H1 (cell line): ENCODE results near the gene UBR2. TPM values are rescaled to one million over a fixed set of nuclear protein-coding genes. Genes with fewer than 3 reads are reported as not detected.

Experiments used
- CTCF ChIA-PET: fragments of 300-600 bp; sonication (Branson Sonifier 250); formaldehyde crosslinking; loops from one replicate; lab custom pipeline; 2021; ENCODE audit not compliant: partially characterized antibody; lab: Charles Lee
- POLR2A ChIA-PET: fragments of 300-600 bp; sonication (Branson Sonifier 250); formaldehyde crosslinking; loops from one replicate; lab custom pipeline; 2021; ENCODE audit warnings: inconsistent platforms; ENCODE audit not compliant: partially characterized antibody; lab: Charles Lee
- DNase-seq, 2 experiments: peaks; one replicate each; pipeline versions ENCODE4 v3.0.0 to v3.0.0-alpha.2; 2010 to 2022; ENCODE audit warnings: low spot score in 2 of 2, low read depth in 1 of 2, mixed read lengths in 1 of 2
- FAIRE-seq: peaks from 2 replicates; lab custom pipeline; 2011; peaks lifted over from hg19 to GRCh38; lab: Jason Lieb, UNC
- H2AFZ ChIP-seq: 2 replicates; pipeline ENCODE4 v1.8.1; 2012; ENCODE audit warnings: low read length, inconsistent platforms
- H2AK5ac ChIP-seq: 2 replicates; pipeline ENCODE4 v1.6.1; 2013; ENCODE audit warnings: low read depth, low read length
- H2BK120ac ChIP-seq: replicated peaks from 2 replicates; pipeline ENCODE3; 2013; ENCODE audit warnings: low read depth, low read length, inconsistent platforms
- H2BK12ac ChIP-seq: 2 replicates; pipeline ENCODE4 v1.6.1; 2013; ENCODE audit warnings: low read depth, low read length
- H2BK15ac ChIP-seq: 2 replicates; pipeline ENCODE4 v1.6.1; 2013; ENCODE audit warnings: low read length
- H2BK20ac ChIP-seq: 2 replicates; pipeline ENCODE4 v1.6.1; 2013; ENCODE audit warnings: low read length
- H2BK5ac ChIP-seq: 2 replicates; pipeline ENCODE4 v1.6.1; 2013; ENCODE audit warnings: low read depth, low read length
- H3K14ac ChIP-seq: 2 replicates; pipeline ENCODE4 v1.6.1; 2013; ENCODE audit warnings: inconsistent platforms; ENCODE audit not compliant: insufficient read length
- H3K18ac ChIP-seq: 2 replicates; pipeline ENCODE4 v1.6.1; 2013; ENCODE audit warnings: low read length; ENCODE audit errors: extremely low read depth
- H3K23ac ChIP-seq: 2 replicates; pipeline ENCODE4 v1.6.1; 2013; ENCODE audit warnings: inconsistent platforms; ENCODE audit not compliant: insufficient read length
- H3K23me2 ChIP-seq: 2 replicates; pipeline ENCODE4 v1.6.1; 2013; ENCODE audit warnings: low read depth, low read length
- H3K27ac ChIP-seq: 2 replicates; pipeline ENCODE4 v1.6.1; 2011; ENCODE audit warnings: low read depth, low read length, inconsistent platforms
- H3K27me3 ChIP-seq, 4 experiments: replicated peaks in 1 of 4; 1 replicate in 1 of 4; 2 replicates in 3 of 4; pipeline versions ENCODE4 v1.6.1 to v1.8.1; 2011 to 2013; ENCODE audit warnings: low read length in 3 of 4, mild to moderate bottlenecking in 3 of 4, inconsistent platforms in 2 of 4, mixed read lengths in 2 of 4, moderate library complexity in 1 of 4; ENCODE audit not compliant: control insufficient read depth in 3 of 4, insufficient read depth in 3 of 4; ENCODE audit errors: extremely low read depth in 1 of 4
- H3K36me3 ChIP-seq, 4 experiments: 2 replicates each; pipeline versions ENCODE4 v1.6.1 to v1.8.1; 2011 to 2013; ENCODE audit warnings: mild to moderate bottlenecking in 4 of 4, low read length in 3 of 4, moderate library complexity in 2 of 4, control low read depth in 1 of 4, inconsistent platforms in 1 of 4; ENCODE audit not compliant: insufficient read depth in 4 of 4, control insufficient read depth in 2 of 4
- H3K4ac ChIP-seq: replicated peaks from 2 replicates; pipeline ENCODE3; 2013; ENCODE audit warnings: low read length, low read depth, mixed read lengths, inconsistent platforms; ENCODE audit not compliant: insufficient read length
- H3K4me1 ChIP-seq, 4 experiments: replicated peaks in 1 of 4; 1 replicate in 1 of 4; 2 replicates in 3 of 4; pipeline versions ENCODE4 v1.6.1 to v1.8.1; 2011 to 2013; ENCODE audit warnings: low read length in 3 of 4, inconsistent platforms in 2 of 4, mixed read lengths in 1 of 4; ENCODE audit not compliant: insufficient read depth in 4 of 4, control insufficient read depth in 3 of 4
- H3K4me2 ChIP-seq, 2 experiments: 2 replicates each; pipeline versions ENCODE4 v1.6.1 to v1.8.1; 2011 to 2013; ENCODE audit warnings: low read depth in 2 of 2, low read length in 2 of 2, control low read depth in 1 of 2, inconsistent platforms in 1 of 2, mild to moderate bottlenecking in 1 of 2; ENCODE audit not compliant: insufficient read depth in 1 of 2
- H3K4me3 ChIP-seq, 4 experiments: fragments of 200-600, 300-600 bp in 1 of 4; sonication (generic), shearing (Covaris generic), sonication (Bioruptor Twin) in 1 of 4; 2 replicates each; pipeline versions ENCODE4 v1.5.1 to v1.8.1; 2011 to 2016; ENCODE audit warnings: low read length in 4 of 4, low read depth in 3 of 4, control low read depth in 2 of 4, inconsistent platforms in 2 of 4, mild to moderate bottlenecking in 2 of 4, mixed read lengths in 1 of 4, moderate library complexity in 1 of 4; ENCODE audit not compliant: insufficient read depth in 2 of 4; ENCODE audit errors: extremely low read depth in 1 of 4
- H3K56ac ChIP-seq: replicated peaks from 2 replicates; pipeline ENCODE3; 2013; ENCODE audit warnings: low read depth, mild to moderate bottlenecking, mixed read lengths, low read length, inconsistent platforms; ENCODE audit not compliant: insufficient read length
- H3K79me1 ChIP-seq: 2 replicates; pipeline ENCODE4 v1.6.1; 2013; ENCODE audit warnings: low read depth, low read length, control low read depth
- H3K79me2 ChIP-seq, 2 experiments: 2 replicates each; pipeline versions ENCODE4 v1.6.1 to v1.8.1; 2012 to 2013; ENCODE audit warnings: low read length in 2 of 2, mild to moderate bottlenecking in 2 of 2, inconsistent platforms in 1 of 2; ENCODE audit not compliant: insufficient read depth in 2 of 2, control insufficient read depth in 1 of 2
- H3K9ac ChIP-seq, 4 experiments: replicated peaks in 1 of 4; 1 replicate in 1 of 4; 2 replicates in 3 of 4; pipeline versions ENCODE4 v1.6.1 to v1.8.1; 2011 to 2013; ENCODE audit warnings: low read depth in 3 of 4, low read length in 3 of 4, control low read depth in 2 of 4, mild to moderate bottlenecking in 2 of 4, moderate library complexity in 2 of 4, inconsistent platforms in 1 of 4; ENCODE audit errors: extremely low read depth in 1 of 4
- H3K9me3 ChIP-seq, 2 experiments: 2 replicates each; pipeline versions ENCODE4 v1.6.1 to v1.8.1; 2012 to 2013; ENCODE audit warnings: mild to moderate bottlenecking in 2 of 2, moderate library complexity in 2 of 2, control low read depth in 1 of 2, inconsistent platforms in 1 of 2, low read depth in 1 of 2, low read length in 1 of 2, mixed read lengths in 1 of 2; ENCODE audit not compliant: insufficient read depth in 2 of 2
- H4K20me1 ChIP-seq, 2 experiments: replicated peaks in 1 of 2; 2 replicates each; pipeline versions ENCODE3 to v1.8.1; 2011 to 2013; ENCODE audit warnings: inconsistent platforms in 2 of 2, low read length in 2 of 2, mild to moderate bottlenecking in 1 of 2; ENCODE audit not compliant: insufficient read depth in 2 of 2, control insufficient read depth in 1 of 2
- H4K5ac ChIP-seq: 2 replicates; pipeline ENCODE4 v1.6.1; 2013; ENCODE audit warnings: low read length, low read depth, mixed read lengths, inconsistent platforms; ENCODE audit not compliant: insufficient read length
- H4K8ac ChIP-seq: 2 replicates; pipeline ENCODE4 v1.8.0; 2013; ENCODE audit warnings: mild to moderate bottlenecking, moderate library complexity, low read length, inconsistent platforms; ENCODE audit not compliant: insufficient read depth; ENCODE audit errors: extremely low read depth
- H4K91ac ChIP-seq: replicated peaks from 2 replicates; pipeline ENCODE3; 2013; ENCODE audit warnings: low read length, mixed read lengths, inconsistent platforms; ENCODE audit not compliant: insufficient read length
- ATF2 ChIP-seq: IDR thresholded peaks from 2 replicates; pipeline ENCODE4 v1.6.1; 2012; ENCODE audit warnings: low read length, inconsistent platforms
- CTBP2 ChIP-seq: IDR thresholded peaks from 2 replicates; pipeline ENCODE4 v1.7.0; 2011; ENCODE audit warnings: borderline replicate concordance, mild to moderate bottlenecking, moderate library complexity, mixed read lengths, low read length; ENCODE audit not compliant: insufficient read depth, insufficient read length
- EP300 ChIP-seq, 2 experiments: IDR thresholded peaks; 1 replicate in 1 of 2; 2 replicates in 1 of 2; pipeline ENCODE4 v1.6.1; 2011 to 2012; ENCODE audit warnings: low read depth in 2 of 2, low read length in 2 of 2, mild to moderate bottlenecking in 2 of 2, borderline replicate concordance in 1 of 2, inconsistent platforms in 1 of 2, moderate library complexity in 1 of 2
- GABPA ChIP-seq: IDR thresholded peaks from 2 replicates; pipeline ENCODE4 v1.6.1; 2011; ENCODE audit warnings: mild to moderate bottlenecking, low read length, moderate library complexity, borderline replicate concordance; ENCODE audit not compliant: insufficient read depth
- JUN ChIP-seq: IDR thresholded peaks from 2 replicates; pipeline ENCODE4 v1.6.1; 2011; ENCODE audit warnings: low read depth, mild to moderate bottlenecking, improper control_type of control experiment, low read length
- KDM1A ChIP-seq: fragments of 200-600, 300-600 bp; sonication (generic); IDR thresholded peaks from 2 replicates; pipeline ENCODE4 v1.7.1; 2016; ENCODE audit warnings: mild to moderate bottlenecking, low read length, borderline replicate concordance
- KDM4A ChIP-seq: IDR thresholded peaks from one replicate; pipeline ENCODE4 v1.7.1; 2012; ENCODE audit warnings: low read depth, mild to moderate bottlenecking, moderate library complexity, low read length, inconsistent platforms; ENCODE audit not compliant: severe bottlenecking
- KDM5A ChIP-seq: fragments of 200-600 bp; IDR thresholded peaks from 2 replicates; pipeline ENCODE4 v1.7.1; 2012; ENCODE audit warnings: mild to moderate bottlenecking, low read length, inconsistent platforms, mixed read lengths
- RXRA ChIP-seq: IDR thresholded peaks from 2 replicates; pipeline ENCODE4 v1.6.1; 2011; ENCODE audit warnings: low read depth, mild to moderate bottlenecking, low read length, moderate library complexity; ENCODE audit not compliant: insufficient read depth
- SAP30 ChIP-seq: fragments of 300-600 bp; sonication (generic); IDR thresholded peaks from 2 replicates; pipeline ENCODE4 v1.7.1; 2012; ENCODE audit warnings: low read length, moderate library complexity, mild to moderate bottlenecking, inconsistent platforms; ENCODE audit not compliant: insufficient read depth, insufficient replicate concordance
- TBP ChIP-seq: IDR thresholded peaks from 2 replicates; pipeline ENCODE4 v1.6.1; 2011; ENCODE audit warnings: low read depth, low read length, improper control_type of control experiment
- TEAD4 ChIP-seq: IDR thresholded peaks from 2 replicates; pipeline ENCODE4 v1.6.1; 2012; ENCODE audit warnings: low read depth, low read length, inconsistent platforms, mixed read lengths
- WGBS, 2 experiments: shearing (Covaris generic) in 1 of 2; methylation state at CpG; one replicate each; pipeline versions ENCODE4 v1.1.6 to v1.1.7; 2013 to 2015; ENCODE audit warnings: low lambda C conversion rate in 2 of 2, mixed read lengths in 2 of 2, inconsistent platforms in 1 of 2, low coverage in 1 of 2, missing lambda C conversion rate in 1 of 2; ENCODE audit not compliant: insufficient replicate concordance in 2 of 2, insufficient coverage in 1 of 2, insufficient read length in 1 of 2; ENCODE audit errors: extremely low coverage in 1 of 2, missing lambda C conversion rate in 1 of 2; 5-methylcytosine and 5-hydroxymethylcytosine counted together
- polyA plus RNA-seq, 7 experiments: library from polyadenylated mRNA; depleted of rRNA in 3 of 7; stranded (reverse) in 5 of 7; unstranded in 2 of 7; fragments of >200 nt in 5 of 7; fragments of 200-250 nt in 2 of 7; gene quantifications; 1 replicate in 5 of 7; 2 replicates in 1 of 7; 4 replicates in 1 of 7; pipeline versions ENCODE4 v1.2.1 to v1.2.3, GENCODE V29; 2011 to 2013; ENCODE audit warnings: missing spikeins in 2 of 7, mixed read lengths in 2 of 7
- total RNA-seq: library from RNA; stranded (reverse); fragmentation: NEBNext Ultra II Directional; extraction: Animal tissue kit (Norgen Biotek cat#: 25700); gene quantifications from 2 replicates; pipeline ENCODE4 v1.2.1, GENCODE V29; 2021

The UBR2 gene
- total and polyA plus RNA-seq, 2 of the 8 experiments (the other 6 are each of a cell fraction or from before 2014, with no cell fraction given) = 6.5 to 19.5 TPM

GRCh38 chr6:42720739-42721138 lies 156.9 kb downstream of the UBR2 start:
- Histone ChIP-seq H2BK12ac (no peak overlapping the region), H3K23ac (no peak overlapping the region), H3K56ac (no peak overlapping the region), H2AFZ (no peak overlapping the region), H3K4me3 (no peak overlapping the region), H3K18ac (no peak overlapping the region), H3K79me1 (no peaks in the 10 kb centered on the region), H4K20me1 (no peaks in the 10 kb centered on the region), H3K27me3 (no peaks in the 10 kb centered on the region), H2BK15ac (no peak overlapping the region), H4K91ac (no peak overlapping the region), H3K23me2 (no peaks in the 10 kb centered on the region), H3K4me2 (no peak overlapping the region), H3K14ac (no peak overlapping the region), H3K9ac (no peak overlapping the region), H3K27ac (no peak overlapping the region), H2BK5ac (no peak overlapping the region), H3K4me1 (no peaks in the 10 kb centered on the region), H3K79me2 (no peaks in the 10 kb centered on the region), H3K4ac (no peak overlapping the region), H3K36me3 (no peaks in the 10 kb centered on the region), H4K8ac (no peak overlapping the region), H2BK20ac (no peak overlapping the region; the same call in 1 of the 2 replicates), H2AK5ac (no peak overlapping the region), H4K5ac (no peak overlapping the region), H2BK120ac (no peak overlapping the region), H3K9me3 (no peaks in the 10 kb centered on the region)
- ChIA-PET CTCF (interaction anchor here (0.6 to 1.2 kb wide), 2 partner anchors 10 to 46 kb away, joined by 3 read pairs; no protein-coding TSS in a partner anchor), POLR2A (no interaction called here)
- TF ChIP-seq RXRA = no peak
- no peak for TF ChIP-seq ATF2
- TF ChIP-seq KDM4A = no peak
- TF ChIP-seq TBP = no peak
- no peak for TF ChIP-seq JUN
- no peak for TF ChIP-seq GABPA
- no peak for TF ChIP-seq TEAD4
- no peak for TF ChIP-seq KDM1A
- TF ChIP-seq KDM5A = no peak
- no peak for TF ChIP-seq CTBP2
- no peak for TF ChIP-seq SAP30
- TF ChIP-seq EP300 (IDR thresholded peaks at IDR 0.05; ENCODE audit: borderline replicate concordance in 1 of 2, low read depth in 2 of 2, low read length in 2 of 2) = no peak
- 84% methylated on average over 8 of the region's 8 CpGs; no CpG with 5 or more reads in 1 of the 2 experiments for WGBS, 2 experiments
- FAIRE-seq (no peak), DNase-seq (no peak)
